Right forelimb (tissue), 1 donor: Measurements from ENCODE around the gene MSRB3.
"Not testable (repeated sequence)": the region's sequence is repeated elsewhere in the genome, so short reads cannot be mapped to it uniquely, and the experiment has no call there.

Experiments used
- DNase-seq: peaks from one replicate; pipeline ENCODE4 v3.0.0-alpha.2; 2018

The MSRB3 gene

GRCh38 chr12:65407388-65408149 lies 129.1 kb downstream of the MSRB3 start:
- no peak for DNase-seq

- no peak for DNase-seq
Observed at GRCh38 chr12:65408441-65408840, 130.0 kb downstream of the MSRB3 start.

- DNase-seq, result no peak
Observed at GRCh38 chr12:65409726-65410125, 131.2 kb downstream of the MSRB3 start.

GRCh38 chr12:65411171-65411570 lies 132.7 kb downstream of the MSRB3 start:
- DNase-seq, result no peak

DNA sequence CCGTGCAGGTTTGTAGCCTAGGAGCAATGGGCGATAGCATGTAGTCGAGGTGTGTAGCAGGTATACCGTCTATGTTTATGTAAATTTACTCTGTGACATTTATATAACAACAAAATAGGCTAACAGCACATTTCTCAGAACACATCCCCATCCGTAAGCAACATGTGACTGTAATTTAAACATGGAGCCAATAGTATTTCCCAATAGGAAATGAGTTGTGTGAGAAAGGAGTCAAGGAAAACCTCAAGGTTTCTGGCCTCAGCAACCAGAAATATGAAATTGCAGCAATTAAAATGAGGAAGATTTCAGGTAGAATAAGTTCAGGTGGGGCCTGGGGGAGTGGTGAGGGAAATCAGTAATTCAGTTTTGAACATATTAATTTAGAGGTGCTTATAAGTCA lies 136.0 kb downstream of the MSRB3 start:
- DNase-seq, result no peak

- no peak for DNase-seq
Observed at GRCh38 chr12:65415826-65416225, 137.3 kb downstream of the MSRB3 start.

DNA sequence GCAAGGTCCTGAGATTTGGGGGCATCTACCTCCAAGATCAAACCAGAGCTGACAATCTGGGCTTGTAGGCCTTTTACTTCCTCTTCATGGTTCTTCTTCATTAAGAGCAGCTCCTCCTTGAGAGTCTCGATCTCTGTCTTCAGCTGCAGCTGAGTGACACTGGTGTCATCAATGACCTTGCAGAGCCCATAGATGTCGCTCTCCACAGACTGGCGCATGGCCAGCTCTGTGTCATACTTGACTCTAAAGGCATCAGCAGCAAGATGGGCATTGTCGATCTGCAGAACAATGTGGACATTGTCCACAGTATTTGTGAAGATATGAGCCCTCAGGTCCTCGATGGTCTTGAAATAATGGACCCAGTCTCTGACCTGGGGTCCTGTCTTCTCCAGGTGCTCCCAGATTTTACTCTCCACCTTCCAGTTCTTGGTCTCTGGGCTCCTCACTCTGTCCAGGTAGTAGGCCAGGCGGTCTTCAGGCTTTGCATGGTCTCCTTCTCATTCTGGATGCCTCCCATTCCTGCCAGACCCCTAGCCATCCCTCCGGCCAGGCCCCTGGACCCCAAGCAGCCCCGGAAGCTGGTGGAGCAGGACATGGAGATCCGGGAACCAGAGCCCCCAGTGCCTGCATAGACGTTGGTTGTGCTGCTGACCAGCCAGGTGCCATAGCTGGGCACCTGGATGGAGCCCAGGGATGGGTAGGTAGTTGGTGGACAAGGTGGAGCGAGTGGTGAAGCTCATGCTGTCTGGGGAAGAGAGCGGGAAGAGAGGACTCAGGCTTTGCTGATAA lies 141.0 kb downstream of the MSRB3 start:
- DNase-seq, result no peak

GRCh38 chr12:65420941-65421340 lies 142.5 kb downstream of the MSRB3 start:
- no peak for DNase-seq

DNA sequence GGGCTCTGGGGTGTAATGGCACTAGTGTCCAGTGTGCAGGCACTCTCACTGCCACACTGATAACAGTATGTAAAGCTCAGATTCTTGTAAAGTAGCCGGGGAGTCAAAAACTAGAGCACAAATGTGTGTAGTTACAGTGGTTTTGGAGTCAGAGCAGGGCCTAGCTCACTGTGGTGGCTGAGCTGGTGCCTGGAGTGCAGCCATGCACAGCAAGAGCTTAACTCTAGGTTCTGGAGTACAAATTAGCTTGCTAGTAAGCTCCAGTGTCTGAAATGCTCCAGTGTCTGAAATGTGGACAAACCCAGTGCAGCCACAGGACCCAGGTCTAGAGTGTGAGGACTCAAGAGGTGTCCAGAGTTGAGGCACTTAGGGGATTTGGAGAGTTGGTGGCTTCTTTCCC lies 149.2 kb downstream of the MSRB3 start:
- DNase-seq, result no peak

DNA sequence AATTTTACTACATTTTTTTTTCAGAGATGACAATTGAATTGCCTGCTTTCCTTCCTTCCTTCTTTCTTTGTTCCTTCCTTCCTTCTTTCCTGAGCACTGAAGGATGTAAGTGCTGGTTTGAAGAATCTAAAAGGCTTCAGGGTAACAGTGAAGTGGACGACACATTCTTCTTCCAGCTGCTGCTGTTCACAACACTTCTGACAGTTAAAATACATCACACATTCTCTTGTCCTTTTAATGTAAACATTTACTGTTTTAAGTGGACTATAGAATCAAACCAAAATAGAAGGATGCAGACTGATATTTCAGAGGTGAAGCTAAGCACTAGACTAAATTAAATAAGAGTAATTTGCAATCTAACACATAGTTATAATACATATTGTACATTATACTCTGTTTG lies 151.5 kb downstream of the MSRB3 start:
- no peak for DNase-seq

DNA sequence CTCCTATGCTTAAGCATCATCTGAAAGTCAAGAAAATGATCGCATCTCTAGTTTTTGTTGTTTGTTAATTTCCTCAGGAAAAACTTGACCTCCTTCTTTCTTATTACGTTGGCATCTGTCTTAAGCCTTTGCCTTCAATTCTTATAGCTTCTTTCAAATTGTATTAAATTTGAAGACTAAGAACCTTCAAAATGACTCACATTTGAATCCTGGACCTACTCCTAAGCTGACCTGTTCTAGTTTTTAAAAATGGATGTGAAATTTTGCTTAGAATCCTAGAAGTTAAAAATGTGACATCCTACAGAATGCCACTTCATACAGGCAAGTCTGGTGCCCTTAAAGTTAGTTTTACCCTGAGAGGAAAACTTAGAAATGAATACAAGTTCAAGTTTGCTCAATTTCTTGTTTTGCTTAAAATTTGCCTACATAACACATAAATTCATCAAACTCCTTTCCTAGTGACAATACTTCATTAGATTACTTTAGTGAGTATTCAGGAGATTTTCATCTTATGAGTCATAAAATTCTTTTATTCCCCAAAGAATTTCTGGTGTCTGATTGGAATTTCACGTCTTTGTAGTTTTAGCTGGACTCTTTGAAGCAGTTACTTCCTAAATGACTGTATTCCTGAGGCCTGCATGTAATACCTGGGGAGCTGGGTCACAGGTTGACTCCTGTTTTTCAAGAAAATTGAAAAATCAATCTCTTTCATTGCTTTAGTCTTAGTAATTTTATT lies 152.3 kb downstream of the MSRB3 start:
- no peak for DNase-seq

- DNase-seq, result no peak
Observed at GRCh38 chr12:65432114-65432513, 153.6 kb downstream of the MSRB3 start.

DNA sequence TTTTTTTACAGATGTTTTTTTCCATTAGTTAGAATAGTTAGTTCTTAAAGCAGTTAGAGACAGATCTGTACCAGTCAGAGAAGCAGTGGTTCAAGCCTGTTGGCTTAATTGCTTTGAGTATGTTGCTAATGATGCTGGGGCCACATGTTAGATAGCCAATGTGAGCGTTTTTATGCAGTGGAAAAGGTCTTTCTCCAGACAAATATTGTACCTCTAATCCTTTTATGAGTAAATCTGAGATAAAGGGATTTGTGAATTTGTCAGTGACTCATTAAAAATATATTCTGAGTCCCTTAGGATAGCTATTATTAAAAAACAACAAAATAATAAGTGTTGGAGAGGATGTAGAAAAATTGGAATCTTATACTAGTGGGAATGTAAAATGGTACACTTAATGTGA lies 154.2 kb downstream of the MSRB3 start:
- no peak for DNase-seq

DNA sequence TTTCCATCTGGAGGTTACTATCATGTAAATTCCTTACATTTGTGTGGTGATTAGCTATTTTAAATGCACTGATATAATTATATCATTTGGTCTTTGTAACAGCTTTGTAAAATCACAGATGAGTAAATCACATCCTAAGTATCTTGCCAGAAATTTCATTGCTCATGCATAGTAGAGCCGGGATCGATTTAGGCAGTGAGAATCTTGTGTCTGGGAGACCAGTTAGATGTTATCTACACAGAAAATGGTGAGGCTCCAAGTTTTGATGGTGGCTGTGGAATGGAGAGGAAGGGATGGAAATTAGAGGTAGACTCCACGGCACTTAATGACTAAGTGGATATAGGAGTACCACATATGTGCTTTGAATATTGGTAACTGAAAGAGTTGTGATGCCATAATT lies 156.3 kb downstream of the MSRB3 start:
- DNase-seq, result no peak

- DNase-seq, result no peak
Observed at GRCh38 chr12:65443038-65443437, 164.6 kb downstream of the MSRB3 start.

DNA sequence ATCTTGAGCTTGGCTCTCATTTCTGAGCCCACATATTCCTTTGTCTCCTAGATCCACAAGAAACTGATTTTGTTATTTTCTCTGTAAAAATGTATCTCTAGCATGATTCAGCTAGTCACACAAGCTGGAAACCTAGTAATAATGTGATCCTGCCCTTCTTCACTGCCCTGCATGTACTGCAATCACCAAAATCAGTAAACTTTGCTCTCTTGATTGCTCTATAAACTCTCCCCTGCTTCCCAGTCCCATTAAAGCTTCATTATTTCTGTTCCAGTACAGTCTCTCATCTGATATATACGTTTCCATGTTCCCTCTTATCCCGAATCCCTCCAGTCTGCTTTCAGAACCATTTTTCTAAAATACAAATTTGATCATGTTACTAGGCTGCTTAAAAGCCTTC lies 166.5 kb downstream of the MSRB3 start:
- DNase-seq, result no peak

GRCh38 chr12:65446901-65447300 lies 168.4 kb downstream of the MSRB3 start:
- no peak for DNase-seq

DNA sequence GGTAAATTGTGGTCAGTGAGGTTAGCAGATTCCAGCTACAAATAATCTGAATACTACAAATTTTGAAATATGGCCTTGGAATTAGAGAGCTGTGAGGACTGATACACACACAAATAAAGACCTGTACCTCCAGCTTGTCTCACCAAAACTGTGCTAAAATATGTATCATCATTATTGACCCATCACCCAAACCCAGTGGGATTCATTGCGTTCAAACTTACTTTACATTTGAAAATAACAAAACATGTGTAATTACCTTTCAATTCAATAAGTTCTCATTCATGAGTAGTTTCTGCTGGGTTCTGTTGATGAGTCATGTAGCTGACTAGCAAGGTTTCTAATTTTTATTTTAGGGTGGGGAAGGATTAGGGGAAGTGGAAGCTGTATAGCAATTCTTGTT lies 170.9 kb downstream of the MSRB3 start:
- no peak for DNase-seq

- no peak for DNase-seq
Observed at GRCh38 chr12:65450625-65451024, 172.1 kb downstream of the MSRB3 start.

GRCh38 chr12:65454115-65454787 lies 175.8 kb downstream of the MSRB3 start:
- DNase-seq, result no peak

DNA sequence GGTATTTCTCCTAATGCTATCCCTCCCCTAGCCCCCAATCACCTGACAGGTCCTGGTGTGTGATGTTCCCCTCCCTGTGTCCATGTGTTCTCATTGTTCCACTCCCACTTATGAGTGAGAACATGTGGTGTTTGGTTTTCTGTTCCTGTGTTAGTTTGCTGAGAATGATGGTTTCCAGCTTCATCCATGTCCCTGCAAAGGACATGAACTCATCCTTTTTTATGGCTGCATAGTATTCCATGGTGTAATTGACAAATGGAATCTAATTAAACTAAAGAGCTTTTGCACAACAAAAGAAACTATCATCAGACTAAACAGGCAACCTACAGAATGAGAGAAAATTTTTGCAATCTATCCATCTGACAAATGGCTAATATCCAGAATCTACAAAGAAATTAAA lies 178.9 kb downstream of the MSRB3 start:
- not testable (repeated sequence) for DNase-seq

DNA sequence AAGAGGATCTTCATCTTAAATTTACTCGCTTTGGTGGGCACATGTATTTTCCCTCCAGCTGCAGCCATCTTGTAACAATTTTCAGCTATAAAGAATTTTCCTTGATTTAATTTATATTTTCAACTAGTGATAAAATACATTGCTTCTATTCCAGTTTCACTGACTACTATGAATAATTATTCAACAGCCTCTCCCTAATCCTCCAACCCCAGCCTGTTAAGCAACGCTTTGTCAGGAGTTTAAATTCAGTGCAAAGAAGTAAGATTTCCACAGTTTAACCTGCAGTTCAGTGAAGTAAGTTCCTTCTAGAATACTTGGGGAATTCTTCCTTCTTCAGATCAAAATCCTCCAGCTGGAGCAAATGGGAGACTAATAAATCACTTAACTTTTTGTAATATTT lies 180.2 kb downstream of the MSRB3 start:
- DNase-seq, result no peak

GRCh38 chr12:65459545-65459944 lies 181.1 kb downstream of the MSRB3 start:
- no peak for DNase-seq
